ENCODE data around the gene MCTS1. TPM values are rescaled to one million over a fixed set of nuclear protein-coding genes. Genes with fewer than 3 reads are reported as not detected.

The MCTS1 gene
- total RNA-seq, 1 donor from 2014 or later, result 36.7 TPM

- no peaks in the 10 kb centered on the region for H3K36me3 Mint-ChIP-seq (ENCODE audit: low read depth, unreplicated experiment)
- no peaks in the 10 kb centered on the region for H3K4me1 Mint-ChIP-seq (ENCODE audit: low read depth, unreplicated experiment)
- Histone ChIP-seq H3K36me3 (ENCODE audit: insufficient read depth, low read length) (no peaks in the 10 kb centered on the region), H3K27ac (ENCODE audit: low read depth, low read length) (no peak overlapping the region), H3K9ac (ENCODE audit: low read length) (no peak overlapping the region), H2AFZ (ENCODE audit: low read depth, low read length) (no peak overlapping the region), H3K9me3 (ENCODE audit: insufficient read depth, low read depth, low read length) (no peaks in the 10 kb centered on the region), H4K20me1 (ENCODE audit: insufficient read depth, low read length) (no peaks in the 10 kb centered on the region), H3K4me2 (ENCODE audit: low read length) (no peak overlapping the region), H3K27me3 (ENCODE audit: insufficient read depth, low read length) (no peaks in the 10 kb centered on the region), H3K4me3 (ENCODE audit: insufficient read depth, low read depth, low read length) (no peak overlapping the region), H3K4me1 (ENCODE audit: insufficient read depth, low read length) (no peaks in the 10 kb centered on the region), H3K79me2 (ENCODE audit: insufficient read depth, low read length) (no peaks in the 10 kb centered on the region)
- no peaks in the 10 kb centered on the region for H3K9me3 Mint-ChIP-seq (ENCODE audit: unreplicated experiment)
- no peak overlapping the region for H3K4me3 Mint-ChIP-seq (ENCODE audit: unreplicated experiment)
- no peaks in the 10 kb centered on the region for H3K27me3 Mint-ChIP-seq (ENCODE audit: low read depth, unreplicated experiment)
- no peak for TF ChIP-seq EZH2 (IDR thresholded peaks at IDR 0.05; ENCODE audit: insufficient read depth, low read length)
- no peak for TF ChIP-seq CTCF (IDR thresholded peaks at IDR 0.05; ENCODE audit: insufficient read depth, low read depth, low read length)
- peak; percentile 50 for FAIRE-seq
- DNase-seq (ENCODE audit: low read depth), result no peak
- no peak overlapping the region for H3K27ac Mint-ChIP-seq (ENCODE audit: unreplicated experiment)
These were observed 49.1 kb downstream of the MCTS1 start for GRCh38 chrX:120653000-120653399.

GRCh38 chrX:120660637-120661036, 56.7 kb downstream of the MCTS1 start:
- no peaks in the 10 kb centered on the region for H3K9me3 Mint-ChIP-seq (ENCODE audit: unreplicated experiment)
- FAIRE-seq (no peak), DNase-seq (ENCODE audit: low read depth) (no peak)
- H3K4me3 ChIP-seq (ENCODE audit: insufficient read depth, low read depth, low read length), result no peak overlapping the region
- H3K27ac Mint-ChIP-seq (ENCODE audit: unreplicated experiment), result no peak overlapping the region
- no peak overlapping the region for H3K4me2 ChIP-seq (ENCODE audit: low read length)
- no peak overlapping the region for H2AFZ ChIP-seq (ENCODE audit: low read depth, low read length)
- no peaks in the 10 kb centered on the region for H3K79me2 ChIP-seq (ENCODE audit: insufficient read depth, low read length)
- H3K27me3 Mint-ChIP-seq (ENCODE audit: low read depth, unreplicated experiment), result no peaks in the 10 kb centered on the region
- H3K4me3 Mint-ChIP-seq (ENCODE audit: unreplicated experiment), result no peak overlapping the region
- no peak overlapping the region for H3K27ac ChIP-seq (ENCODE audit: low read depth, low read length)
- no peaks in the 10 kb centered on the region for H3K36me3 Mint-ChIP-seq (ENCODE audit: low read depth, unreplicated experiment)
- H4K20me1 ChIP-seq (ENCODE audit: insufficient read depth, low read length), result no peaks in the 10 kb centered on the region
- H3K27me3 ChIP-seq (ENCODE audit: insufficient read depth, low read length), result no peaks in the 10 kb centered on the region
- H3K36me3 ChIP-seq (ENCODE audit: insufficient read depth, low read length), result no peaks in the 10 kb centered on the region
- H3K9me3 ChIP-seq (ENCODE audit: insufficient read depth, low read depth, low read length), result no peaks in the 10 kb centered on the region
- no peaks in the 10 kb centered on the region for H3K4me1 ChIP-seq (ENCODE audit: insufficient read depth, low read length)
- no peaks in the 10 kb centered on the region for H3K4me1 Mint-ChIP-seq (ENCODE audit: low read depth, unreplicated experiment)
- H3K9ac ChIP-seq (ENCODE audit: low read length), result no peak overlapping the region
- no peak for TF ChIP-seq CTCF (IDR thresholded peaks at IDR 0.05; ENCODE audit: insufficient read depth, low read depth, low read length)
- no peak for TF ChIP-seq EZH2 (IDR thresholded peaks at IDR 0.05; ENCODE audit: insufficient read depth, low read length)

Other genes with a start within 250 kb of the MCTS1 start
- not detected in 2 replicates for gene ATP1B4, start 242.0 kb upstream of the MCTS1 start, total RNA-seq
- 146 and 161 TPM in 2 replicates for gene LAMP2, start 134.8 kb upstream of the MCTS1 start, total RNA-seq
- gene CUL4B, start 43.1 kb upstream of the MCTS1 start, total RNA-seq, result 101 and 102 TPM in 2 replicates
- gene C1GALT1C1, start 26.0 kb downstream of the MCTS1 start, total RNA-seq, result 12.7 and 12.8 TPM in 2 replicates